GM10266 (cell line): ENCODE data around the gene RIOK1.
"Not testable (repeated sequence)": the region's sequence is repeated elsewhere in the genome, so short reads cannot be mapped to it uniquely, and the experiment has no call there.

Source experiments
- DNase-seq: peaks from one replicate; pipeline ENCODE4 v3.0.0; 2012; ENCODE audit errors: extremely low spot score
- CTCF ChIP-seq: IDR thresholded peaks from 2 replicates; pipeline ENCODE4 v1.5.1; 2012; ENCODE audit warnings: mild to moderate bottlenecking, low read depth; ENCODE audit not compliant: control insufficient read depth, insufficient read depth; ENCODE audit errors: missing control alignments

Gene RIOK1

GRCh38 chr6:7452898-7453297 lies 63.3 kb downstream of the RIOK1 start:
- TF ChIP-seq CTCF, result no peak
- no peak for DNase-seq

- no peak for DNase-seq
These were observed 65.2 kb downstream of the RIOK1 start for GRCh38 chr6:7454696-7455358.

DNA sequence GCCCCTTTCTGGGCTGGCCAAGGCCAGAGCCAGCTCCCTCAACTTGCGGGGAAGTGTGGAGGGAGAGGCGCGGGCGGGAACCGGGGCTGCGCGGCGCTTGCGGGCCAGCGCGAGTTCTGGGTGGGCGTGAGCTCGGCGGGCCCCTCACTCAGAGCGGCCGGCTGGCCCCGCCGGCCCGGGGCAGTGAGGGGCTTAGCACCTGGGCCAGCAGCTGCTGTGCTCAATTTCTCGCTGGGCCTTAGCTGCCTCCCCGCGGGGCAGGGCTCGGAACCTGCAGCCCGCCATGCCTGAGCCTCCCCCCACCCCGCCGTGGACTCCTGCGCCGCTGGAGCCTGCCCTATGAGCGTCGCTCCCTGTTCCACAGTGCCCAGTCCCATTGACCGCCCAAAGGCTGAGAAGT lies 66.7 kb downstream of the RIOK1 start:
- not testable (repeated sequence) for DNase-seq

More at GRCh38 chr6:7454696-7455358, 65.2 kb downstream of the RIOK1 start:
- TF ChIP-seq CTCF, result no peak

- TF ChIP-seq CTCF, result no peak
- no peak for DNase-seq
These were observed 71.8 kb downstream of the RIOK1 start for GRCh38 chr6:7461416-7461815.

GRCh38 chr6:7463785-7464184 lies 74.2 kb downstream of the RIOK1 start:
- no peak for DNase-seq
- TF ChIP-seq CTCF, result no peak

DNA sequence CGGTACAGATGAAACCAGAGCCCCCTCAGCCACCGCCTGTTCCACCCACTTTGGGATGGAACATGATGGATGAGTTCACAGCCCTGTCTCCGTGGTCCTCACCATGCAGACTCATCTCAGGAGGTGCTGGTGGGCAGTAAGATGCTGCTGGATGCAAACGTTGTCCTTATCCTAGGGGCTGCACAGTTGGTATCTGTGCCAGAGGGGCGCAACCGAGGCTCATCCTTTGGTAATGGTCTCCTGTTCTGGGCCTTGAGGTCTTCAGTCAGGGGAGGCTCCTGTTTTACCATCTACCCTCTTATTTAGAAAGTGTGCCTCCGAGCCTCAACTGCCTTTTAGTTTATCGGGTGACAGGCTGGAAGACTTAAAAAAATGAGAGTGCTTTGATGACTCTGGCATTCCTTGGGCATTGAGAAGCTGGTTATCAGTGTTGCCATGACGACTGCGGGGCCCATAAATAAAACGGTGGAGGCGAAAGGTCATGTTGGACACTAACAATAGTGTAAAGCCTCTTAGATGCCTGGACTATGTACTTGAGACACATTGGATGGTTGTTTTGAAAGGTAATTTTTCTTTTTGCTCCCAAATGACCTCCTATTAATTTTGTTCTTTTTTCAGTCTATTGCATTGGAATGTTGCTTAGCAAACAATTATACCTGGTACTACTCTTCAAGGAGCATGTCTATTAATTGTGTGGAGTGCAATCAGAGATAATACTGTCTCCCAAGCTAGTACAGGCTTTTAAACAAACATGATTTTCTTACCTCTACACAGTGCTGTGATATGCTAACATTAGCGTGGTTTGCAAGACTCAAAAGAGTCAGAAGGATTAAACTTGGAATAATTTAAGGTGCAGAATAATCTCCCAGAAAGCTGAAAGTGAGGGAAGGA lies 77.6 kb downstream of the RIOK1 start:
- DNase-seq, result no peak
- no peak for TF ChIP-seq CTCF
